Bronchial epithelial cell (primary cell): Measurements from ENCODE around the gene TARS3. TPM values are rescaled to one million over a fixed set of nuclear protein-coding genes. Genes with fewer than 3 reads are reported as not detected.

Experiments
- DNase-seq: peaks from one replicate; pipeline ENCODE4 v3.0.0-alpha.2; 2010; ENCODE audit warnings: low read depth
- FAIRE-seq: peaks from 2 replicates; lab custom pipeline; 2011; peaks lifted over from hg19 to GRCh38; lab: Jason Lieb, UNC
- H3K27me3 ChIP-seq: 2 replicates; pipeline ENCODE4 v1.5.1; 2011; ENCODE audit warnings: low read length; ENCODE audit not compliant: control insufficient read depth, insufficient read depth
- H3K36me3 ChIP-seq: 2 replicates; pipeline ENCODE4 v1.5.1; 2011; ENCODE audit warnings: low read length; ENCODE audit not compliant: control insufficient read depth, insufficient read depth
- H3K4me3 ChIP-seq: 2 replicates; pipeline ENCODE4 v1.5.1; 2011; ENCODE audit warnings: mild to moderate bottlenecking, low read depth, low read length, control low read depth
- total RNA-seq: library from RNA; depleted of rRNA; stranded (reverse); fragments of >200 nt; gene quantifications from 2 replicates; pipeline ENCODE4 v1.2.1, GENCODE V29; 2014
- TF ChIP-seq, protein P1 (sequence below): IDR thresholded peaks from 2 replicates; pipeline ENCODE4 v1.5.1; 2011; ENCODE audit warnings: mild to moderate bottlenecking, moderate library complexity, low read length, control low read depth, inconsistent platforms; ENCODE audit not compliant: insufficient read depth, severe bottlenecking

The TARS3 gene
- total RNA-seq, 1 donor from 2014 or later = 11.1 TPM

DNA sequence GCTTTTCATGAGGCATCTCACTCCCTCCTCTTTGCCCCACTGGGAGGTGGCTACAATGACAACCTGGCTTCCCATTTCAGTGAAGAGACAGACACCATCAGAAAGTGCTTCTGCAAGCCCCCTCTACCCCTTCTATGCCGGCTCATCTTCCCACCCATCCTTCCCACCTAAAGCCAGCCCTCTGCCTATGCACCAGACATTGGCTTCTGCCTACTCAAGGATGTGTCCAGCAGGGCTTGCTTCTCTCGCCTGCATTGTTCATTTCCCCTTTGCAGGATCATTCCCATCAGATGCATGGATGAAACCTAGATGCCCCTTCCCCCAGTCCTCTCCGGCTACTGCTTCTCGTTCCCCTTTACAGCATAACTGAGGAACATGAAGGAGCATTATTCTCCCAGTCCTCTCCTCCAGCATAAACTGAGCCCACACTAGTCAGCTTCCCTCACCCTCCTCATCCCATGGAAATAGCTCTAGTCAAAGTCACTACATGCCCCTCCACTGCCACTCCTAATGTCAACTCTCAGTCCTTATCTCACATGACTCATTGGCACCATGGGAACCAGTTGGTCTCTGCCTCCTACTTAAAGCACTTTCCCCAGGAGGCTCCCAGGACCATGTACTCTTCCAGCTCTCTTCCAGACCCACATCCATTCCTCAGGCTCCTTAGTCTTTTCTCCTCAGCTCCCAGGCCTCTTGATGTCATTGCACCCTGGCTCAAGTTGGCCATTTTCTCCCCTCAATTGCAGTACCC is 120.0 kb downstream of the TARS3 start:
- Histone ChIP-seq H3K36me3 (no peaks in the 10 kb centered on the region), H3K27me3 (peaks cover 2% of the 10 kb centered on the region), H3K4me3 (no peak overlapping the region)
- FAIRE-seq (no peak), DNase-seq (no peak)
- TF ChIP-seq, protein P1, sequence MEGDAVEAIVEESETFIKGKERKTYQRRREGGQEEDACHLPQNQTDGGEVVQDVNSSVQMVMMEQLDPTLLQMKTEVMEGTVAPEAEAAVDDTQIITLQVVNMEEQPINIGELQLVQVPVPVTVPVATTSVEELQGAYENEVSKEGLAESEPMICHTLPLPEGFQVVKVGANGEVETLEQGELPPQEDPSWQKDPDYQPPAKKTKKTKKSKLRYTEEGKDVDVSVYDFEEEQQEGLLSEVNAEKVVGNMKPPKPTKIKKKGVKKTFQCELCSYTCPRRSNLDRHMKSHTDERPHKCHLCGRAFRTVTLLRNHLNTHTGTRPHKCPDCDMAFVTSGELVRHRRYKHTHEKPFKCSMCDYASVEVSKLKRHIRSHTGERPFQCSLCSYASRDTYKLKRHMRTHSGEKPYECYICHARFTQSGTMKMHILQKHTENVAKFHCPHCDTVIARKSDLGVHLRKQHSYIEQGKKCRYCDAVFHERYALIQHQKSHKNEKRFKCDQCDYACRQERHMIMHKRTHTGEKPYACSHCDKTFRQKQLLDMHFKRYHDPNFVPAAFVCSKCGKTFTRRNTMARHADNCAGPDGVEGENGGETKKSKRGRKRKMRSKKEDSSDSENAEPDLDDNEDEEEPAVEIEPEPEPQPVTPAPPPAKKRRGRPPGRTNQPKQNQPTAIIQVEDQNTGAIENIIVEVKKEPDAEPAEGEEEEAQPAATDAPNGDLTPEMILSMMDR = no peak

Other genes starting within 250 kb of the TARS3 start
- gene PCSK6, start 234.8 kb downstream of the TARS3 start, total RNA-seq = 6.8 and 12.3 TPM in 2 replicates
- gene TM2D3, start 72.1 kb downstream of the TARS3 start, total RNA-seq = 21.6 and 23.0 TPM in 2 replicates
- not detected in 2 replicates for gene OR4F6, start 79.0 kb upstream of the TARS3 start, total RNA-seq
- gene OR4F15, start 87.7 kb upstream of the TARS3 start, total RNA-seq = not detected in 2 replicates